Measurements from ENCODE around the gene TENT4A.

- TF ChIP-seq POLR2AphosphoS5 (IDR thresholded peaks at IDR 0.05; ENCODE audit: low read depth, low read length) (no peak), TAF1 (IDR thresholded peaks at IDR 0.05; ENCODE audit: low read depth, low read length) (no peak), POLR2A (IDR thresholded peaks at IDR 0.05; ENCODE audit: low read depth, low read length) (no peak), SPI1 (IDR thresholded peaks at IDR 0.05; ENCODE audit: low read depth, low read length) (no peak)
Measured at GRCh38 chr5:6783787-6784186, 70.6 kb downstream of the TENT4A start.

Measured in GM12891 (cell line).